Stimulated activated CD4-positive, alpha-beta T cell treated with anti-CD3 and anti-CD28 coated beads, Interleukin-4, amount 100 ng/mL, for 4 hours (primary cell): ENCODE results near the gene AP1S2.
"Not testable (repeated sequence)": the region's sequence is repeated elsewhere in the genome, so short reads cannot be mapped to it uniquely, and the experiment has no call there.

Source experiments
- DNase-seq, 2 experiments: peaks; one replicate each; pipeline ENCODE4 v3.0.0-alpha.2; 2020

Gene AP1S2

DNA sequence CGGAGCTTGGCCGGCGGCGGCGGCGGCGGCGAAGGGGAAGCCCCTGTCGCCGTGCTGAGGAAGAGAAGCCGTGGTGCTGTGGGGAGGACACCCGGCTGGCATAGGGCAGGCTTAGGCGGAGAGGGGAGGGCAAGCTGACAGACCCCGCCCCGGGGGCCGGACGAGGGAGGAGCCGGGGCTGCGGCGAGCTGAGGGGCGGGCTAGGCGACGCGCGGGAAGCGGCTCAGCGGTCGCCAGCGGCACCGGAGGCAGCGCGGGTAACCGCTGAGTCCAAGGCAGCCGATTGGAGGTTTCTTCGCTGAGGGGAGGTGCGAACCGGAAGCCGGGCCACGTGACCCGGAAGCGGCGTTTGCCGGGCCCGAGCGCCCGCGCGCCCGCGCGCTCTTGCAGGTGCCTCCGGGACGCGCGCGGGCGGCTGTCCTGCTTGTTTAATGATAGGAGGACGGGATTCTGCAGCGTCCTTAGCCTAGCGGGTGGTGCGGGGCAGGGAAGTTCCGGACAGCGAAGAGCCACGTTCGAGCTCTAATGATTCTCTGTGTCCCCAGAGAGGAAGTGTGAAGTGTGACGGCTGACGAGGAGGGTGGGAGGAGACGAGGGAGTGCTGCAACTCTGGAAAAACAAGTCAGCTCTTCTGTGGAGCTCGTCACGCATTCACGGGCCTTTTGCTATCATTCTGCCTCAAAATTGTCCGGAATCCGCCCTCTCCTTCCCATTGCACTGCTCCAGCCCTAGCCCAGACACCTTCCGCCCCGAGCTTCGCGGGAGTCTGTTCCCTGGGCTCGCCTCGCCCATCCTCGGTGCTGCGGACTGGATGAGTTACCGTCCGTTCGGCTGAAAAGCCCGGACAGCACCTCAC, at the start of gene AP1S2:
TSS of gene AP1S2 (minus strand) at position 102 of the 856 bp plus-strand sequence. CDS start 2,289 bp downstream, outside the sequence.
- DNase-seq, result peak; percentile 87 to 91

GRCh38 chrX:15903186-15903681, 48.6 kb upstream of the AP1S2 start:
- no peak for DNase-seq

DNA sequence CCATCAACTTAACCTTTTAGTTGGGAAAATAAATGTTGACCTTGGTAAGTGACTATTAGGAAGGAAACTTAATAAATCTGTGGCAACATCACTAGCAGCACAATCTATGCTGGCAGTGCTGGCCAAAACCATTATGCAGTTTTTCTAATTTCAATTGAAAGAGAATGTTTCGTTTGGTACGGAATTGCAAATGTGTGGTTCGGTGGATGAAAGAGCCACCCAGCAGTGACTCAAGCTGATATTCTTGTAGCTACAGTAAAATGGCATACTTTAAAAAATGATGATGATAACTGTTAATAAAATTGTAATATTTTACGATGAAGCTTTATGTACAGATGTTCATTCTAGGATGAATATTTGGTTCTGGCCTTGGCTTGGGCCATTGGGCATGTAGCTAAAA, 40.7 kb upstream of the AP1S2 start:
- DNase-seq, result no peak

GRCh38 chrX:15894724-15895123, 40.1 kb upstream of the AP1S2 start:
- DNase-seq, result no peak

DNA sequence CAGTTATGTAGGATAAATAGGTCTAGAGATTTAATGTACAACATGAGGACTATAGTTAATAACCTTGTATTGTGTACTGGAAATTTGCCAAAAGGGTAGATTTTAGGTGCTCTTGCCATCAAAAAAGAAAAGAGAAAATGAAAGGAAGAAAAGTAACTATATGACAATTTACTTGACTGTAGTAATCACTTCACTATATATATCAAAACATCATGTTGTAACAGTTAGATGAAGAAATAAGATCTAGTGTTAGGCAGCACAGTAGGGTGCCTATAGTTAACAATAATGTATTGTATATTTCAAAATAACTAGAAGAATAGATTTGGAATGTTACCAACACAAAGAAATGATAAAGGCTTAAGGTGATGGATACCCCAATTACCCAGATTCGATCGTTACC, 35.9 kb upstream of the AP1S2 start:
- no peak for DNase-seq

- DNase-seq, result no peak
Observed at GRCh38 chrX:15888062-15888461, 33.4 kb upstream of the AP1S2 start.

DNA sequence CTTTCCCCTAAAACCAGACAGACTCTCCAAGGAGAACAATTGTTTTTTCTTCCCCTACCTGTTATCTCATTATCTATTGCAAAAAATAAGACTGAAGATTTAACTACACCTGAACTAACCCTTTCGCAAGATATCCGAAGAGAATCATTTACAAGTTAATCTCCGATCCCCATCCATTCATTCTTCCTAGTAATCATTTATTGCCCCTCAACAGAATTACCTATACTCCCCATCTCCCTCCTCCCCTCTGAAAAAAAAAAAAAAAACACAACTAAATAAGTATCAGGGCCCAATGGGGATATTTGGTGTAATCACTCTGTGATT, 28.9 kb upstream of the AP1S2 start:
- no peak for DNase-seq

GRCh38 chrX:15882704-15883539, 28.3 kb upstream of the AP1S2 start:
- DNase-seq, result no peak

DNA sequence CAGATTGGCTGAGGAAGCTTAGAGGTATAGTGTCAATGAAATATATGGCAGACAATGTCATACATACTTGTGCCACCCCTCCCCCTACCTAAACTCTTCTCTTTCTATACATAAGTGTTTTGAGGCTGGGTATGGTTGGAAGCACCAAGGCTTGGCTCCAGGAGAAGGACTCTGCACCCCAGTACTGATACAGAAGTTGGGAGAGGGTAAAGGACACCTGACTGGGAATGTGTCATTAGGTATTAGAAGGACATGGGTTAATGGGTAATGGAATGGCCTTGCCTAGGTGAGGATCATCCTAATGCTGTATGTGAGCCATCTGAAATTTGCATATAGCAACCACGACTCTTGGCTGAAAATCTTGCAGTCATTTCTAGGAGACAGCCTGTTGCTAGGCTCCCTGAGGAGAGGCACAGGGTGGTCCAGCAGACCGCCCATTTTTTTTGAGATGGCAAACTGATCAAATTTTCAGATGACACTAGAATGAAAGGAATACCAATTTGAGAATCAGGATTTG, 26.8 kb upstream of the AP1S2 start:
- no peak for DNase-seq

DNA sequence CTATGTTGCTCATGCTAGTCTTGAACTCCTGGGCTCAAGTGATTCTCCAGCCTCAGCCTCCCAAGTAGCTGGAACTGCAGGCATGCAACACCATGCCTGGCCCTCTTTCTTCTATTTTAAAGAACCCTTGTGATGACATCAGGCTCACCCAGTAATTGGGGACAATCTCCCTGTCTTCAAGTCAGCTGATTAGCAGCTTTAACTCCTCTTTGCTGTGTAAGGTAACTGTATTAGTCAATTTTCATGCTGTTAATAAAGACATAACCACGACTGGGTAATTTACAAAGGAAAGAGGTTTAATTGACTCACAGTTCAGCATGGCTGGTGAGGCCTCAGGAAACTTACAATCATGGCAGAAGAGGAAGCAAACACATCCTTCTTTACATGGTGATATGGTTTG, 23.3 kb upstream of the AP1S2 start:
- DNase-seq, result not testable (repeated sequence)

GRCh38 chrX:15877380-15877779, 22.8 kb upstream of the AP1S2 start:
- DNase-seq, result no peak

- DNase-seq, result no peak
Observed at GRCh38 chrX:15874672-15875071, 20.1 kb upstream of the AP1S2 start.

DNA sequence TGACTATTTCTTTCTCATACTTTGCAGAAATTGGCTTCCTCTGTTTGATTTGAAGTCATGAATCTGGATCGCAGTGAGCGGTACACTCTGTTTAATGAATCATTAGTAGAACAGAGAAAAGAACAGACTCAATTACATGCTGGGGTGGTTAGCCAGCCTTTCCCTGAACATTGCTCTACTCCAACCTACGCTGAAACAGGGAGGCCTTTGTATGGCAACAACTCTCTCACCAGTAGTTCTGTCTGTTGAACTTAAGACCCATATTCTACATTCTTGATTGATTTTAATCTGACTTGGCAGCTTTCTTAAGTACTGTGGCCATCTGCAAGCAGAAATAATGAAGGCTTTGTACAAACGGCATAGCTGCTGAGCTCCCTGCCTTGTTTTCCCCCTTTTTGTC, 19.0 kb upstream of the AP1S2 start:
- no peak for DNase-seq

- DNase-seq, result no peak
Observed at GRCh38 chrX:15870310-15870709, 15.7 kb upstream of the AP1S2 start.

DNA sequence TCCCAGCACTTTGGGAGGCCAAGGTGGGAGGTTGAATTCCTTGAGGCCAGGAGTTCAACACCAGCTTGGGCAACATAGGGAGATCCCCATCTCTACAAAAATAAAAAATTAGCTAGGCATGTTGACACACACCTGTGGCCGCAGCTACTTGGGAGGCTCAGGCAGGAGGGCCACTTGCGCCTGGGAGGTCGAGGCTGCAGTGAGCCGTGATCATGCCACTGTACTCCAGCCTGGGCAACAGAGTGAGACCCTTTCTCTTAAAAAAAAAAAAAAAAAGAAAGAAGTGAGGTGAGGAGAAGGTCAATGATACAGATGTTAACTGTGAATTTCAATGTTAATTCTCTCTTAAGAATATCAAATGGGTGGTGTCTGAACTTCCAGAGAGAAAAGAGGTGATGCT, 15.1 kb upstream of the AP1S2 start:
- no peak for DNase-seq

DNA sequence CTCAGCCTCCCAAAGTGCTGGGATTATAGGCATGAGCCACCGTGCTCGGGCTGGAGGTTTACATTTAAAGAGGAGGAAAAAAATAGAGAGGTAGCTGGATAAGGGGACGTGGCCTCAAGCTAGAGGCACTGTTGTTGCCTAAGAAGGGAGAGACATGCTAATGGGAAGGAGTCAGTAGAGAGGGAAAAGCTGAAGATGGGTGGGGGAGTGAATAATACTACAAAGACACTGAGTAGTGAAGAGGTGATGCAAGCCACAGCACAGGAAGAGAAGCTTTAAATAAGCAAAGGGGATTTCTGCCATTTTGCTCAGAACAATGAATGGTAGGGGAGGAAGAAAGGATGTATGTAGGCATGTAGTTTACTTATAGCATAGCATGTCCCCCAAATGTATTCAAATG, 11.5 kb upstream of the AP1S2 start:
- DNase-seq, result no peak

GRCh38 chrX:15864629-15865028, 10.0 kb upstream of the AP1S2 start:
- no peak for DNase-seq

DNA sequence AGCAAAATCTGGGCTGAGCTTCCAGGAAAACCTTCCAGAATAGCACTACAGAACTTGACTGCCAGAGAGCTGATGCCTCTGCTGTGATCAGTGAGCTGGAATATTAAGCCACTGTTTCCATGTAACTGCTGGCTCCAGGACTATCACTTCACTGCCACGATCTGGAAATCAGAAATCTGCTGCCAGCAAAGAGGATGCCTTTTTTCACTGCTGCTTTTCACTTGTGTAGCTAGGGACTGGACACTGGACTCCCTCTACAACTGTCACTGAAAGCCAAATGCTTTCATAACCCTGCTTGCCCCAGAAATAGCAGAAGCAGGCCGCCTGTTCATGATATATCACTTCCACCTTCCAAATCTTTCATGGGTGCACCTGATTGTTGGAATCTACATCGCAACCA, 9.4 kb upstream of the AP1S2 start:
- DNase-seq, result no peak

GRCh38 chrX:15860921-15861320, 6.3 kb upstream of the AP1S2 start:
- DNase-seq, result no peak

DNA sequence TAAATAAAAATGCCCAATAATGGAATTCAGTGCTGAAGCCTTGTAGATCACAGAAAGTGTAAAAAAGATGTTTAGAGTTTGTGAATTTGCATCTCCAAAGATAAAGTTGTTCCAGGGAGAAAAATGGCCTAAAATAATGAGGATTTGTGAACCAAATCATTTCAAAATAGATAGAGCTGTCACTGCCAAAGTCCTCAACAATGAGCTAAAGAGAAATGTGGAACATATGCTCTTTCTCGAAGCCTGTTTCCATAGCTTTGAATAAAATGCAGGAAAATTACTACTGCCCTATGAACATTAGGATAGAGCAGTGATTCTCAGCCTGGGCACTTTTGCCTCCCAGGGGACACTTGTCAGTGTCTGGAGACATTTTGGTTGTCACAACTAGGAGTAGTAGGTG, 3.4 kb upstream of the AP1S2 start:
- no peak for DNase-seq

DNA sequence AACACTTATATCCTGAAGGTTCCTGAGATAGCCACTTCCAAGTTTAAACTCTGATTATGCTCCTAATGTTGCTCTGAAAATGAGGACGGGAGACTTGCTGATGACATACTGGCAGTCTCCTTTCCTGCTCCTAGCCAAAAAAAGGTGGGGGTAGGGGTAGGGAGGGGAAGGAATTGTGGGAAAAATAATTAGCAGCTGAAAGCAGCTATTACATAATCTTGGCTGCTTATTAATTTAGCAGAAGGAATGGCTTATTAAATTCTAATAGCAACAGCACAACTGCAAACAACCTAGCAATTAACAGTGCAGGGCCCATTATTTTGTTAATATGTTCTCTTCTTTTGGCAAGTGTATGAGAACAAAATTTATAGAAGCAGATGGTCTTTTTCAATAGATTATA, 2.0 kb upstream of the AP1S2 start:
- no peak for DNase-seq

- DNase-seq, result no peak
Observed at GRCh38 chrX:15856222-15856587, 1.6 kb upstream of the AP1S2 start.

DNA sequence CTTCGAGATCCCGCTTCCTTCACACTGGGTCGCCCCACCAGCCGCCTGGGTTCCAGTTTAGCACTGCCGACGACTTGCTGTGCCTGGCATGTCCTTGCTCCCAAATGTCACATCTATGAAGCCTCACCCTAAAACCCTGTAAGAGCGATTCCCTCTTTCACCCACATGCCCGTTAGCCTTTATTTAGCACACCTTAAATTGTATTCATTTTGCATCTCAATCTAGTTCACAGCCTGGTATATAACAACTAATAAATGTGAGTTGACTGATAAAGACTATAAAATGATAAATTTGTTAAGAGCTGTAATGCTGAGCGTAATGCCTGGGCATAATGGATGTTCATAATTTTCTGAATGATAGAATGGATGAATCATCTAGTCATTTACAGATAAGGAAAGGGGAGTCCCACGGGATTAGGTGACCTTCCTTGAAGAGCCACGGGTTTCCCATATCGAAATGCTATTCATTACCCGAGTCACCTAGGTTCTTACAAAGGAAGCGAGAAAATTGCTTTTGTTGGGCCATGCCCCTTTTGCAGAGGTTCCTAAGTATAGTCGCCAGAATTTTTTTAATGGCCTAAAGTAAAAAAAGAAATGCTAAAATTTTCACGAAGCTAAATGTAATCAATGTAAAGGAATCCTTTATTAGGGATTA, 1.1 kb upstream of the AP1S2 start:
- DNase-seq, result no peak
